ENCODE measurements around the gene RNU6-9.

RNU6-9 gene

GRCh38 chr19:904545-904944 lies 11.3 kb downstream of the RNU6-9 start:
- H3F3A ChIP-seq (ENCODE audit: insufficient read depth, low read length): peaks cover 6% of the 10 kb centered on the region
- no peaks in the 10 kb centered on the region for H3K27me3 ChIP-seq (replicated peaks; ENCODE audit: insufficient read depth, low read length)
- H3K9me2 ChIP-seq (replicated peaks; ENCODE audit: insufficient read depth, low read length): no peaks in the 10 kb centered on the region
- H2AFZ ChIP-seq (ENCODE audit: low read length): no peak overlapping the region
- no peak for DNase-seq
- no peak overlapping the region for H3K27ac ChIP-seq (ENCODE audit: low read length)
- H3K9me3 ChIP-seq (replicated peaks; ENCODE audit: insufficient read depth, low read length): no peaks in the 10 kb centered on the region
- H3K36me3 ChIP-seq (replicated peaks; ENCODE audit: insufficient read depth, low read length): no peaks in the 10 kb centered on the region
- 0 out of 2 replicates have a peak, but pooled peaks cover 4% of the 10 kb centered on the region for H3K4me1 ChIP-seq (ENCODE audit: low read length)
- H3K4me3 ChIP-seq (ENCODE audit: low read length): no peak overlapping the region
- H3K9ac ChIP-seq (ENCODE audit: low read length): no peak overlapping the region
- no peaks in the 10 kb centered on the region for H4K20me1 ChIP-seq (ENCODE audit: insufficient read depth, low read length)
- H3K4me2 ChIP-seq (ENCODE audit: low read depth, low read length): no peak overlapping the region
- peaks cover 8% of the 10 kb centered on the region for H3K79me2 ChIP-seq (ENCODE audit: low read length)
- TF ChIP-seq EZH2phosphoT487 (IDR thresholded peaks at IDR 0.05; ENCODE audit: low read length): no peak
- no peak for TF ChIP-seq CTCF (IDR thresholded peaks at IDR 0.05; ENCODE audit: low read length)
- no peak for TF ChIP-seq EZH2 (optimal IDR thresholded peaks at IDR 0.05; ENCODE audit: low read depth, low read length)

DNA sequence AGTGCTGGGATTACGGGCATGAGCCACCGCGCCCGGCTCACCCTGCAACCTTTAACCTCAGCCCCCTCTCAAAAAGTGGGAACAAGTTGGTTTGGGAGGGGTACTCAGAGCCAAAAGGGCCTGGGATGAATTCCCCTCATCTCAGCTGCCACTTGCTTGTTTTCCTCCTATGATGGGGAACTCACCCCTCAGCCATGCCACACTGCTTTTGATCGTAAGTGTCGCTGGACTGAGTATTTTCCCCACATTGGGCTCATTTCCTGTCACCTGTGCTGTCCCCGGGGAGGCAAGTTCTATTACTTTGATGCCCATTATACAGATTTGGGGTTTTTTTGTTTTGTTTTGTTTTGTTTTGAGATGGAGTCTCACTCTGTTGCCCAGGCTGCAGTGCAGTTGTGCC lies 13.2 kb downstream of the RNU6-9 start:
- no peak overlapping the region for H3K4me3 ChIP-seq (ENCODE audit: low read length)

DNA sequence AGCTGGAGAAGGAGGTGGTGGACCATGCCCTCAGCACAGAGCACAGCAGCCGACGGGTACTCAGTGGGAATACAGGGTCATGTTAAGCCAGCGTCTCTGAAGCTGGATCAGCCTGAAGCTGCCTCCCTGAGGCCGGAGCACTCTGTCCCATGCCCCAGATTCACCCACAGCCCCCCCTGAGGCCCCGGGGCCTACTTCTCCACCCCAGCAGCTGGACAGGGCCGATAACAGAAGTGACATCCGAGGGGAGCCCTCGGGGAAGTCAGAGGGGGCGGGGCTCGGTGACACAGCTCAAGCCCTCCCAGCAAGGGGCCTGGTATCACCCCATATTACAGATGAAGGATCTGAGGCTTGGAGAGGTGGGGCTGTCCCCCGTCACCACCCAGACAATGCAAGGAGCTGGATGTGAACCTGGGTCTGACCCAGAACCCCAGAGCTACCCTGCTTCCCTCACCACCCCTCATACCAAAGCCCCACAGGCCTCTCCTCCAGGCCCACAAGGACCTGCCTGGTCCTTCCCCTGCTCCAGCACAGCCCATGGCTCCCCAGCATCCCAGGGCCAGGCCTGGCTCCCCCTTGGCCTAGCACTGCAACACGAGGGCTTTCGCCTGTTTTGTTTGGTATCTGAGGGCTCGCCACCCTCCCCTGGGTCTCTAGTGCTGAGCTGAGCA lies 14.0 kb downstream of the RNU6-9 start:
- no peaks in the 10 kb centered on the region for H3K27me3 ChIP-seq (replicated peaks; ENCODE audit: insufficient read depth, low read length)
- H3F3A ChIP-seq (ENCODE audit: insufficient read depth, low read length): peaks cover 9% of the 10 kb centered on the region
- H3K4me3 ChIP-seq (ENCODE audit: low read length): no peak overlapping the region
- H3K4me1 ChIP-seq (ENCODE audit: low read length): 0 out of 2 replicates have a peak, but pooled peaks cover 7% of the 10 kb centered on the region
- H3K36me3 ChIP-seq (replicated peaks; ENCODE audit: insufficient read depth, low read length): no peaks in the 10 kb centered on the region
- no peaks in the 10 kb centered on the region for H3K9me2 ChIP-seq (replicated peaks; ENCODE audit: insufficient read depth, low read length)
- H3K4me2 ChIP-seq (ENCODE audit: low read depth, low read length): no peak overlapping the region
- no peak overlapping the region for H3K9ac ChIP-seq (ENCODE audit: low read length)
- peaks cover 17% of the 10 kb centered on the region for H3K79me2 ChIP-seq (ENCODE audit: low read length)
- no peaks in the 10 kb centered on the region for H3K9me3 ChIP-seq (replicated peaks; ENCODE audit: insufficient read depth, low read length)
- H2AFZ ChIP-seq (ENCODE audit: low read length): no peak overlapping the region
- H3K27ac ChIP-seq (ENCODE audit: low read length): no peak overlapping the region
- TF ChIP-seq CTCF (IDR thresholded peaks at IDR 0.05; ENCODE audit: low read length) (no peak), EZH2 (optimal IDR thresholded peaks at IDR 0.05; ENCODE audit: low read depth, low read length) (no peak)
- no peaks in the 10 kb centered on the region for H4K20me1 ChIP-seq (ENCODE audit: insufficient read depth, low read length)
- DNase-seq: no peak

More for the DNA sequence above, 13.2 kb downstream of the RNU6-9 start:
- Histone ChIP-seq H3K27me3 (replicated peaks; ENCODE audit: insufficient read depth, low read length) (no peaks in the 10 kb centered on the region), H3K36me3 (replicated peaks; ENCODE audit: insufficient read depth, low read length) (no peaks in the 10 kb centered on the region), H3K9ac (ENCODE audit: low read length) (no peak overlapping the region), H3K27ac (ENCODE audit: low read length) (no peak overlapping the region), H3K4me1 (ENCODE audit: low read length) (0 out of 2 replicates have a peak, but pooled peaks cover 7% of the 10 kb centered on the region), H3K9me2 (replicated peaks; ENCODE audit: insufficient read depth, low read length) (no peaks in the 10 kb centered on the region), H3K79me2 (ENCODE audit: low read length) (peaks cover 13% of the 10 kb centered on the region), H4K20me1 (ENCODE audit: insufficient read depth, low read length) (no peaks in the 10 kb centered on the region), H2AFZ (ENCODE audit: low read length) (no peak overlapping the region), H3K9me3 (replicated peaks; ENCODE audit: insufficient read depth, low read length) (no peaks in the 10 kb centered on the region), H3K4me2 (ENCODE audit: low read depth, low read length) (no peak overlapping the region), H3F3A (ENCODE audit: insufficient read depth, low read length) (peaks cover 9% of the 10 kb centered on the region)
- no peak for TF ChIP-seq CTCF (IDR thresholded peaks at IDR 0.05; ENCODE audit: low read length)
- TF ChIP-seq EZH2phosphoT487 (IDR thresholded peaks at IDR 0.05; ENCODE audit: low read length): no peak
- TF ChIP-seq EZH2 (optimal IDR thresholded peaks at IDR 0.05; ENCODE audit: low read depth, low read length): no peak
- DNase-seq: no peak
